Right cardiac atrium (tissue), 5 donors: Measurements from ENCODE around the gene MYO5C. TPM values are rescaled to one million over a fixed set of nuclear protein-coding genes. Genes with fewer than 3 reads are reported as not detected.

ENCODE experiments used
- ATAC-seq, 2 donors: fragments of 200-7000 bp; cut with Tn5 transposase; one replicate each; pipeline versions ENCODE4 v1.8.0 to v1.9.1; 2020; ENCODE audit warnings: moderate library complexity in 2 of 2, mild to moderate bottlenecking in 1 of 2
- DNase-seq, 3 donors: peaks; one replicate each; pipeline ENCODE4 v3.0.0-alpha.2; 2020
- H3K27ac ChIP-seq: one replicate; pipeline ENCODE4 v1.5.1; 2013; ENCODE audit warnings: mild to moderate bottlenecking, low read length, control low read depth, moderate library complexity
- H3K27me3 ChIP-seq: one replicate; pipeline ENCODE4 v1.6.1; 2013; ENCODE audit not compliant: control insufficient read depth, insufficient read depth
- H3K4me1 ChIP-seq: one replicate; pipeline ENCODE4 v1.6.1; 2013; ENCODE audit warnings: low read length; ENCODE audit not compliant: control insufficient read depth, insufficient read depth
- H3K4me3 ChIP-seq: one replicate; pipeline ENCODE4 v1.5.1; 2013; ENCODE audit warnings: low read length, control low read depth
- H3K9me3 ChIP-seq: one replicate; pipeline ENCODE4 v1.6.1; 2013; ENCODE audit warnings: low read length; ENCODE audit not compliant: control insufficient read depth
- WGBS: extraction: QIAGEN DNeasy Blood & Tissue Kit; methylation state at CpG from one replicate; pipeline ENCODE4 v1.1.7; 2013; 5-methylcytosine and 5-hydroxymethylcytosine counted together
- intact Hi-C, 4 donors: fragments of 100-400 bp; cut with DNase I; formaldehyde crosslinking; loops; one replicate each; pipeline versions ENCODE4 v1.11.0 to v1.14.0; 2022 to 2023
- polyA plus RNA-seq: library from polyadenylated mRNA; stranded (reverse); fragments of 200-250 nt; gene quantifications from one replicate; pipeline ENCODE4 v1.2.3, GENCODE V29; 2013
- total RNA-seq, 4 donors: library from RNA; stranded (reverse); fragmentation: NEBNext Ultra II Directional; extraction: Animal tissue kit (Norgen Biotek cat#: 25700); gene quantifications; one replicate each; pipeline ENCODE4 v1.2.1, GENCODE V29; 2021
- donor health status: healthy with polysubstance abuse.
- donor health status: DM: no; HTN: yes; CAD: no.
- donor health status: DM: no; HTN: no; CAD: no.
- donor health status: DM: no; HTN: yes; CAD: no; lungs with severe emphysema.
- donor health status: DM: yes; HTN: yes; CAD: no.

MYO5C gene
- total and polyA plus RNA-seq, 5 donors, result 1.6 to 9.2 (median 4.4) TPM

DNA sequence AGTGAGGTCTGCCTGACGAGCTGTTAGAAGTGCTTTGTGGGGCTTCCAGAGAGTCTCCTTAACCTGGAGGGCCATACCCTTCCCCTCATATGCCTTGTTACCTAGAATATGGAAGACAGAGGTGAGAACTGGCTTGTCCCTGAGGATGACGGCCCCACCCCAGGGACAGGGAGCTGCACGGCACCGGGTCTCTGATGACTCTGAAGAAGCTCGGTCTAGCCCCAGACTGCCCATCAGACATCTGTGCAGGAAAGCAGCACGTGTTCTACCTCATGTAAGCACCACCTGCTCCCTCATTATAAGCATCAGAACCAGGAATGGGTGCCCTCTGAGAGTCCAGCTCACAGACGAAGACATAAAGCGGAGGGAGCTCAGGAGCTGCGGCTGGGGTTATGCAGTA is 18.0 kb downstream of the MYO5C start:
- intact Hi-C loops, result no loop called here
- Histone ChIP-seq H3K9me3 (no peaks in the 10 kb centered on the region), H3K27ac (no peak overlapping the region), H3K27me3 (no peaks in the 10 kb centered on the region), H3K4me3 (no peak overlapping the region), H3K4me1 (no peaks in the 10 kb centered on the region)
- WGBS, result 90% methylated on average over 9 of the region's 9 CpGs
- DNase-seq (no peak), ATAC-seq (no peak)

DNA sequence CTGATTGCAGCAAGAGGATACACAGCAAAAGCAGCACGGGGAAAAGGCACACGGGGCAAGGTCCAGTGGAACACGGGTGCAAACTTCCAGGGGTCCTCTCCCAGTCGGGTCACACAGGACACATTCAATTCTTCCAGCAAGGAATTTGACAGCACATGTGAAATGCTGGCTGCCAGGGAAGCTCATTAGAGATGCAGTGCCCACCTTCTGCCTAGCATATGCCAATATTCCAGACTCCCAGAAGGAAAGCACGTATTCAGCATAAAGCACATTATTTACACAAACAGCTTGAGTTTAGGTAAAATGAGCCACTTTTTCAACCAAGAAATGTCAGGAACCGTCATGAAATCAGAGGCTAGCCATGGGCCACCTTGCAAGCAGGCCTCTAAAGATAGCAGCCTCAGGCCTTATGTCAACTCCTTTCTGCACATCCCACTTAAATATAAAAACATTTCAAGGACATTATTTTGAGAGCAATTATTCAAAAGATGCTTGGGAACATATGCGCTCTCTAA is 19.3 kb downstream of the MYO5C start:
- intact Hi-C loops, result no loop called here
- Histone ChIP-seq H3K9me3 (no peaks in the 10 kb centered on the region), H3K27me3 (no peaks in the 10 kb centered on the region), H3K4me3 (no peak overlapping the region), H3K4me1 (no peaks in the 10 kb centered on the region), H3K27ac (no peak overlapping the region)
- 91% methylated on average over 7 of the region's 7 CpGs for WGBS
- DNase-seq, result no peak
- no peak for ATAC-seq

DNA sequence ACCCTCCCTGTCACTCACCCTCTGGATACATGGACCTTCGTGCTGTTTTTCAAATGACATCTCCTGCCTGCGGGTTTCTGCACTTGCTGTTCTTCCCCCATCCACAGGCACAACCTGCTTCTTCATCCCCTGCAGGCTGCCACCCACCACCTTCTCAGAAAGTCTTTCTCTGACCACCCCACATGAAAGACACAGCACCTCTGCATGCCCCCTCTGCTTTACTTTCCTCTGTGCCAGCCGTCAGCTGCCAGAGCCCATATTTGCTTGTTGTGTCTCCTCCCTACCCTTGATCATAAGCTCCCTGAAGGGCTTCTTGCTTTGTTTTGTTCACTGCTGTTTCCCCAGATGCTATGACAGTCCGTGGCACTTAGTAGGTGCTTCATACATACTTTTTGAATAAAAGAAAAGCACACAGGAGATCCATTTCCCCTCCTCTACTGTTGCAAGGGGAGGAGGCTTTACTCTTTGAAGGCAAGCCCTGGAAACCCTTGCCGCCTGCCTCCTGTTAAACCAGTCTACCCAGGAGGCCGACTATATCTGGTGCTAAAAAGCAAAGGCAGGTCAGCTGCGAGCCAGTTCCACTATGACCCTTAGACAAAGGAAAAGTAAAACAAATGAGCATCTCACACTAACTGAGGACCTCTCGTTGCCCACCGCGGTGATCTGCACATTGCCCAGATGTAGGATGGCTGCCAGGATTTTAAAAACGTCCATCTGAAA is 31.9 kb downstream of the MYO5C start:
- H3K27ac ChIP-seq, result no peak overlapping the region
- intact Hi-C loops, result loop anchor here in 1 of 4 donors (10.0 kb wide), 1 partner anchor 549 kb away; no protein-coding TSS in a partner anchor
- no peaks in the 10 kb centered on the region for H3K9me3 ChIP-seq
- H3K27me3 ChIP-seq, result no peaks in the 10 kb centered on the region
- WGBS, result 83% methylated on average over 11 of the region's 11 CpGs
- no peak overlapping the region for H3K4me3 ChIP-seq
- peaks cover 4% of the 10 kb centered on the region for H3K4me1 ChIP-seq
- no peak for DNase-seq
- ATAC-seq, result no peak

DNA sequence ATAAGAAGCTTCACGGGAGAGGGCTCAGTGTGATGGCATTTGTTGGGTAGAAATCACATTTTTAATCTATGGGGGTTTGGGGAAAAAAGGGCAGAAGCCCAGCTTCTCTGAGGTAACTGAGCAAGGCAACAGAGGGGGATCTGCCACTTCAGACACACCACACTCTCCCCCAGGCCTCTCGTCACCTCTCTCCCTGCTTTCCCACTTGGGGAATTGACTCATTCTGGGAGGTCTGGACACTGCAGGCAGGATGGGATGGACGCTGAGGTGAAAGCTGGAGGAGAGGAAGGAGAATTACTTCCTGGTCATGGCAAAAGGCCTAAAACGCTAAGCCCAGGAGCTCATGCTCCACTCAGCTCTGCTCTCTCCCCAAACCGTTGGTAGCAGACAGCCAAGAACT is 33.2 kb downstream of the MYO5C start:
- intact Hi-C loops, result loop anchor here in 1 of 4 donors (10.0 kb wide), 1 partner anchor 548 kb away; no protein-coding TSS in a partner anchor
- Histone ChIP-seq H3K27ac (peak overlapping the region; percentile 31), H3K4me3 (no peak overlapping the region), H3K9me3 (no peaks in the 10 kb centered on the region), H3K27me3 (no peaks in the 10 kb centered on the region), H3K4me1 (peaks cover 5% of the 10 kb centered on the region)
- WGBS, result 62% methylated on average over 5 of the region's 5 CpGs
- DNase-seq, result no peak
- ATAC-seq, result no peak

DNA sequence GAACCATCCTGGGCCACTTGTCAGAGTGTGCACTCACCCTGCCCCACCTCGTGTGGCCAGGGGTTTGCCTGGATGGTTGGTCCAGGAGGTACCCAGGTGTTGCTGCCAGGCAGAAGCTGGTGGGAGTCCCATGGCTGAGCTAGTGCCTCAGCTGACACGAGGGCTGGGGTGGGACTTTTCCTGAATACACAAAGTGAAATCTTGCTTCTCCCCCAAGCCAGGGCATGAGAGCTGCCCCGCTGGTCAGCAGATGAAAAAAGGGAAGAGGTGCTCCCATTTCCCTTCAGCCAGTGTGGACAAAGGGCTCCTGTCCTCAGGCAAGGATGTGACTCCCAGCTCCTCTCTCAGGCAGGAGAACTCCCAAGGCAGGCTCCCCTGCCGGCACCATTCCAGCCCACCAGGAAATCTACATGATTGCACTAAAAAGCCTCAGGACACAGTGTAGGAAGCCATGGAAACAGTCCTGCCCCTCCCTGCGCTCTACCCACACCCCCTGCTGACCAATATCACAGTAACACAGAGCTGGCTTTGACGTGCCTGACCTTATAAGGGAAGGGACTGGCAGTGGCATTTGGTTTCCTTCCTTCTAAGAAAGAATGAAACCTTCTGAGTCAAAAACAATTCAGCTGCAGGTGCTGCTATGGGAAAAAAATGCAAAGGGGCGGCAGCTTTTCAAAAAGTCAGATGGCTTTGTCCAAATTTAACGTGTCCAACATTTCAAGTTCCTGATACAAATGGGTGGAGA is 33.9 kb downstream of the MYO5C start:
- Histone ChIP-seq H3K27ac (peak overlapping the region; percentile 13), H3K4me1 (peaks cover 5% of the 10 kb centered on the region), H3K4me3 (no peak overlapping the region), H3K9me3 (no peaks in the 10 kb centered on the region), H3K27me3 (no peaks in the 10 kb centered on the region)
- peak; percentile 55 to 75 (median 73) for DNase-seq
- WGBS, result 22% methylated on average over 8 of the region's 8 CpGs
- peak; percentile 90 to 96 for ATAC-seq
- intact Hi-C loops, result loop anchor here in 1 of 4 donors (10.0 kb wide), 1 partner anchor 547 kb away; no protein-coding TSS in a partner anchor

DNA sequence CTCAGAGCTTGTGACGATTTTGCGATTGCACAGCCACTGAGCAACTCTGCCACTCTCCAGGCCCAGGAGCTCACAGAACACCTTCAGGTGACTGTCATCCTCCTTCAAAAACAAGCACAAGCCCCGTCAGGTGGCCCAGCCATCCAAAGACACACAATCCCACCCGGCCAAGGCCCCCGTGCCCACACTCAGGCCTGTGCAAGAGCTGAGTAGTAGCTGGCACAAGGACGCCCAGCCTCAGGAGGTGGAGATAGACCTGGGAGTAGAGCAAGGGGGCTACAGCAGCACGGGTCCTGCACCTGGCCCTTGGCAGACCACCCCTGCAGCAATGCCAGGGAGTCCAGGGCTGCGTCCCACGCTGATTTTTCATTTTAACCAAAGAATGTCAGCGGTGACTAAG is 34.6 kb downstream of the MYO5C start:
- no peak overlapping the region for H3K4me3 ChIP-seq
- no peaks in the 10 kb centered on the region for H3K27me3 ChIP-seq
- WGBS, result 92% methylated on average over 10 of the region's 10 CpGs
- H3K9me3 ChIP-seq, result no peaks in the 10 kb centered on the region
- ATAC-seq, result peak in 1 of 2 donors; percentile 2
- H3K4me1 ChIP-seq, result peaks cover 5% of the 10 kb centered on the region
- intact Hi-C loops, result loop anchor here in 1 of 4 donors (10.0 kb wide), 1 partner anchor 546 kb away; no protein-coding TSS in a partner anchor
- DNase-seq, result peak in 1 of 3 donors; percentile 51
- H3K27ac ChIP-seq, result no peak overlapping the region

DNA sequence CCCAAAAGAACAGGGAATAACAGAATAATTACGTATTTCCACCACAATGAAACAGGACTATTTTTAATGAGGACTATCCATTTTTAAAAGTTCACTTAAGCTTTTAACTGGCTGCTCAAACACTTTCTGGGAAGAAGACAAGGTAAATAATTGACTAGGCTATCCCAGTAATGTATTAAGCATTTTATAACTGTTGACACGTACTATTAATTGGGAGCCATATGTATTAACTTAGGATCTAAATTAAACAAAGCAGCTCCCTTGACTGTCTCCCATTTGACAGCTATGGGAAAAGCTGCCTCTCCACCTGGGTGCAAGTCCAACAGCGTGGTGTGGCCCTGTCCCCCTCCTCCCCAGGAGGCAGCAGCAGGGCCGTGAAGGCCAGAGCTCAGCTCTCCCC is 36.1 kb downstream of the MYO5C start:
- 94% methylated on average over 4 of the region's 4 CpGs for WGBS
- Histone ChIP-seq H3K4me3 (no peak overlapping the region), H3K9me3 (no peaks in the 10 kb centered on the region), H3K4me1 (peaks cover 5% of the 10 kb centered on the region), H3K27me3 (no peaks in the 10 kb centered on the region), H3K27ac (no peak overlapping the region)
- DNase-seq (no peak), ATAC-seq (no peak)
- intact Hi-C loops, result loop anchor here in 3 of 4 donors (5.0 kb wide), 2 partner anchors 473 to 478 kb away; no protein-coding TSS in a partner anchor

DNA sequence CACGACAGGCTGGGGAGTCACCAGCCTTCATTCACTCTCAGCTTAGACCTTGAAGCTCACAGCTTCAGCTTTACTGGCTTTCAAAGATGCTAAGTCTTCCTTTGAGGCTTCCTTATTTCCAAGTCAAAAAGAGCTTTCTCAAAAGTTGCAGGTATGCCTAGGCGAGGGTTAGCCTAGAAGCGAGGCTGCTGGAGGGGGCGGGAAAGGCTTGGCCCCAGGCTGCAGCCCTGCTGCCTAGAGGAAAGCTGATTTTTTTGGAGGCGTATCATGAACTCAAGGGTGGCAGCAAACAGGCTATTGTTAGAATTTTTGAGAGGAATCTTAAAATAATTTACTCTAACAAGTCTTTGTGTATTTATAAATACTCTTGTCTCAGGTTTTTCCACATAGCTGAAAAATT is 37.1 kb downstream of the MYO5C start:
- no peak for ATAC-seq
- DNase-seq, result no peak
- peaks cover 5% of the 10 kb centered on the region for H3K4me1 ChIP-seq
- no peak overlapping the region for H3K27ac ChIP-seq
- WGBS, result 93% methylated on average over 5 of the region's 5 CpGs
- H3K4me3 ChIP-seq, result no peak overlapping the region
- H3K27me3 ChIP-seq, result no peaks in the 10 kb centered on the region
- no peaks in the 10 kb centered on the region for H3K9me3 ChIP-seq
- intact Hi-C loops, result loop anchor here in 3 of 4 donors (5.0 kb wide), 2 partner anchors 474 to 479 kb away; no protein-coding TSS in a partner anchor

DNA sequence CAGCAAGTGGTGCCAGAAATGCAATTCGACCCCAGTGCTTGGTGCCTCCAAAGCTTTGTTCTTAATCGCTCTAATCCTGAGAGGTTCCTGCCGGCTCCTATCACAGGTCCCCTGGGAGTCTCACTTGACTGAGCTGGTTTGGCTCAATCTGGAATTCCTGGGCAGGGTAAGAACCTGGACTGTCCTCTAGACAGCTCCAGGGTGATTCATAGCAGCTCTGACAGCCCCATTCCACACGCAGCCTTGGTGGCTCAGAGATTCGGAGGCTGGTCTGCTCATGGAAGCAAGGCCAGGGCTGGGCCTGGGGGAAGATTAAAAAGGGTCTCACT is 37.9 kb downstream of the MYO5C start:
- H3K4me3 ChIP-seq, result no peak overlapping the region
- H3K27me3 ChIP-seq, result no peaks in the 10 kb centered on the region
- H3K4me1 ChIP-seq, result peaks cover 5% of the 10 kb centered on the region
- intact Hi-C loops, result loop anchor here (2.0 to 5.0 kb wide), 3 partner anchors 475 to 480 kb away; no protein-coding TSS in a partner anchor
- no peak overlapping the region for H3K27ac ChIP-seq
- ATAC-seq (peak; percentile 39 to 47), DNase-seq (no peak)
- no peaks in the 10 kb centered on the region for H3K9me3 ChIP-seq
- WGBS, result 44% methylated on average over 5 of the region's 5 CpGs

DNA sequence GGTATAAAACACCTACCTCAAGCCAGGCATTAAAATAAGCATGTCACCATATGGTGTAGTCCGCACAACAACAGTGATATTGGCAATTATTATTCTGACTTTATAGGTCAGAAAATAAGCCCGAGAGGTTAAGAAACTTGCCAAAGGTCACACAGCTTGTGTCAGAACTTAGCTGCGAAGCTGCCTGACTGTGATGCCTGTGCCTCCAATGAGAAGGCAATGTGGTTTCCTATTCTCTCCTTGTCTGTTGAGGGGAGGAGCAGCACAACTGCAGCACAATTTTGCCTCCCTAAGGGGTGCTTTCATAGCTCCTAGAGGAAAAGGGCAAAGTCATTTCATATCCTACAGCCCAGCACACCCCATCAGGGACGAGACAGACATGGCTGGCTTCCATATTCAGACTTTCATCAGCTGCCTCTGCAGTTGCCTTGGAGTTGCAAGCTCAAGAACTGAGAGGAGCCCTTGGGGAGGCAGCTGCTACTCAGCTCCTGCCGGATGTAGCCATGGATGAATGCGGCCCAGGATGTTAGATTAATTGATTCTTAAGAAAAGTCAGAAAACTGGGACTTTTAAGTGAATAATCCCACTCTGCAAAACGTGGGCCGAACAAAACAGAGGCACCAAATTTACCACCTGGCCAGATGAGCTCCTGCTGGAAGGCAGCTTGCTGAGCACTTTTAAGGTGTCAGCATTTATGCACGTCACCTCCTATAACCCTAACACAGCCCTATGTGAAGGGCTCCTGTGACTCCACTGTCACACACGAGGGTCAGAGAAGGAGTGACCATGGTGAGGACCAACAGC is 38.5 kb downstream of the MYO5C start:
- ATAC-seq (peak in 1 of 2 donors; percentile 7), DNase-seq (no peak)
- 66% methylated on average over 10 of the region's 10 CpGs for WGBS
- H3K27ac ChIP-seq, result no peak overlapping the region
- intact Hi-C loops, result loop anchor here (2.0 to 5.0 kb wide), 3 partner anchors 475 to 480 kb away; no protein-coding TSS in a partner anchor
- peaks cover 2% of the 10 kb centered on the region for H3K4me1 ChIP-seq
- no peaks in the 10 kb centered on the region for H3K9me3 ChIP-seq
- no peak overlapping the region for H3K4me3 ChIP-seq
- H3K27me3 ChIP-seq, result no peaks in the 10 kb centered on the region
